Measurements from ENCODE around the gene RALGAPA1.
"Not testable (repeated sequence)": the region's sequence is repeated elsewhere in the genome, so short reads cannot be mapped to it uniquely, and the experiment has no call there.

The RALGAPA1 gene

DNA sequence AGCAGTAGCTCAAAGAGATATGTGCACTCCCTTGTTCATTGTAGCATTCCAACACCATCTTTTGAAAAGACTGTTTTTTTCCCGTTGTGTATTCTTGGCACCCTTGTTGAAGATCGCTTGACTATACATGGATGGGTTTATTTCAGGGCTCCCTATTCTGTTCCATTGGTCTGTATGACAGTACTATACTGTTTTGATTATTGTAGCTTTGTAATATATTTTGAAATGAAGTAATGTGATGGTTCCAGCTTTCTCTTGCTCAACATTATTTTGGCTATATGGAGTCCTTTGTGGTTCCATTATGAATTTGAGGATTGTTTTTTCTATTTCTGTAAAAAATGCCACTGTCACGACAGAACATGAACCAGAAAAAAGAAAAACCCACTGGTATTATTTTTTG is 42.7 kb upstream of the RALGAPA1 start:
- no peak overlapping the region for H3K4me3 ChIP-seq (ENCODE audit: low read depth, low read length)
- DNase-seq (ENCODE audit: low read depth), result no peak
- TF ChIP-seq, protein P1, sequence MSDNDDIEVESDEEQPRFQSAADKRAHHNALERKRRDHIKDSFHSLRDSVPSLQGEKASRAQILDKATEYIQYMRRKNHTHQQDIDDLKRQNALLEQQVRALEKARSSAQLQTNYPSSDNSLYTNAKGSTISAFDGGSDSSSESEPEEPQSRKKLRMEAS (IDR thresholded peaks at IDR 0.05; ENCODE audit: low read depth, low read length), result no peak

GRCh38 chr14:35849122-35849521 is 40.0 kb upstream of the RALGAPA1 start:
- DNase-seq (ENCODE audit: low read depth), result no peak
- H3K4me3 ChIP-seq (ENCODE audit: low read depth, low read length), result no peak overlapping the region
- no peak for TF ChIP-seq CTCF (IDR thresholded peaks at IDR 0.05; ENCODE audit: low read depth, low read length)
- no peak for TF ChIP-seq MYC (IDR thresholded peaks at IDR 0.05; ENCODE audit: low read depth, low read length)
- TF ChIP-seq POLR2A (IDR thresholded peaks at IDR 0.05; ENCODE audit: extremely low read depth, insufficient read length), result no peak
- TF ChIP-seq, protein P1 (IDR thresholded peaks at IDR 0.05; ENCODE audit: low read depth, low read length), result no peak

GRCh38 chr14:35847636-35848035 is 38.5 kb upstream of the RALGAPA1 start:
- no peak for DNase-seq (ENCODE audit: low read depth)
- no peak overlapping the region for H3K4me3 ChIP-seq (ENCODE audit: low read depth, low read length)
- TF ChIP-seq MYC (IDR thresholded peaks at IDR 0.05; ENCODE audit: low read depth, low read length) (no peak), CTCF (IDR thresholded peaks at IDR 0.05; ENCODE audit: low read depth, low read length) (no peak), POLR2A (IDR thresholded peaks at IDR 0.05; ENCODE audit: extremely low read depth, insufficient read length) (no peak)
- TF ChIP-seq, protein P1 (IDR thresholded peaks at IDR 0.05; ENCODE audit: low read depth, low read length), result no peak

DNA sequence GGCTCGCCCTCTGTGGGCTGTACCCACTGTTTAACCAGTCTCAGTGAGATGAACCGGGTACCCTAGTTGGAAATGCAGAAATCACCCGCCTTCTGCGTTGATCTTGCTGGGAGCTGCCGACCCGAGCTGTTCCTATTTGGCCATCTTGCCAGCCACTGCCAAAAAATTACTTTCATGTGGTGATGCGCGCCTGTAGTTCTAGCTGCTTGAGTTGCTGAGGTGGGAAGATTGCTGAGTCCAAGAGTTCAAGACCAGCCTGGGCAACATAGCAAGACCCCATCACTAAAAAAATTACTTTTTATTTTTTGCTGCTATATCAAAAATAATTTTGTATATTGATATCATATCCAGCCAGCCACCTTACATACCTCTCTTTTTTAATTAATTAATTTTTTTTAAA is 35.4 kb upstream of the RALGAPA1 start:
- no peak overlapping the region for H3K4me3 ChIP-seq (ENCODE audit: low read depth, low read length)
- no peak for DNase-seq (ENCODE audit: low read depth)
- no peak for TF ChIP-seq POLR2A (IDR thresholded peaks at IDR 0.05; ENCODE audit: extremely low read depth, insufficient read length)
- no peak for TF ChIP-seq CTCF (IDR thresholded peaks at IDR 0.05; ENCODE audit: low read depth, low read length)
- TF ChIP-seq, protein P1 (IDR thresholded peaks at IDR 0.05; ENCODE audit: low read depth, low read length), result no peak
- no peak for TF ChIP-seq MYC (IDR thresholded peaks at IDR 0.05; ENCODE audit: low read depth, low read length)

DNA sequence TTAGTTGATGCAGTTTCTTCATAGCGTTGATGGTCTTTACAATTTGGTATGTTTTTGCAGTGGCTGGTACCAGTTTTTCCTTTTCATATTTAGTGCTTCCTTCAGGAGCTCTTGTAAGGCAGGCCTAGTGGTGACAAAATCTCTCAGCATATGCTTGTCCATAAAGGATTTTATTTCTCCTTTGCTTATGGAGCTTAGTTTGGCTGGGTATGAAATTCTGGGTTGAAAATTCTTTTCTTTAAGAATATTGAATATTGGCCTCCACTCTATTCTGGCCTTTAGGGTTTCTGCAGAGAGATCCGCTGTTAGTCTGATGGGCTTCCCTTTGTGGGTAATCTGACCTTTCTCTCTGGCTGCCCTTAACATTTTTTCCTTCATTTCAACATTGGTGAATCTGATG is 33.1 kb upstream of the RALGAPA1 start:
- H3K4me3 ChIP-seq (ENCODE audit: low read depth, low read length); DNase-seq (ENCODE audit: low read depth): not testable (repeated sequence)

DNA sequence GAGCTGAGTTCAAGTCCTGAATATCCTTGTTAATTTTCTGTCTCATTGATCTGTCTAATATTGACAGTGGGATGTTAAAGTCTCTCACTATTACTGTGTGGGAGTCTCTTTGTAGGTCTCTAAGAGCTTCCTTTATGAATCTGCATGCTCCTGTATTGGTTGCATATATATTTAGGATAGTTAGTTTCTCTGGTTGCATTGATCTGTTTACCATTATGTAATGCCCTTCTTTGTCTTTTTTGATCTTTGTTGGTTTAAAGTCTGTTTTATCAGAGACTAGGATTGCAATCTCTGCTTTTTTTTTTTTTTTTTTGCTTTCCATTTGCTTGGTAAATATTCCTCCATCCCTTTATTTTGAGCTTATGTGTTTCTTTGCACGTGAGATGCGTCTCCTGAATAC is 32.6 kb upstream of the RALGAPA1 start:
- not testable (repeated sequence) for DNase-seq (ENCODE audit: low read depth); H3K4me3 ChIP-seq (ENCODE audit: low read depth, low read length)

GRCh38 chr14:35835208-35835982 is 26.3 kb upstream of the RALGAPA1 start:
- TF ChIP-seq MYC (IDR thresholded peaks at IDR 0.05; ENCODE audit: low read depth, low read length) (no peak), CTCF (IDR thresholded peaks at IDR 0.05; ENCODE audit: low read depth, low read length) (no peak), POLR2A (IDR thresholded peaks at IDR 0.05; ENCODE audit: extremely low read depth, insufficient read length) (no peak)
- TF ChIP-seq, protein P1 (IDR thresholded peaks at IDR 0.05; ENCODE audit: low read depth, low read length), result no peak
- no peak for DNase-seq (ENCODE audit: low read depth)
- no peak overlapping the region for H3K4me3 ChIP-seq (ENCODE audit: low read depth, low read length)

Measured in NB4 (cell line).